GM21529 (cell line): ENCODE results near the gene GABARAP.

ENCODE experiments used
- ATAC-seq: cut with Tn5 transposase; IDR thresholded peaks from one replicate; pipeline ENCODE4 v1.9.1; 2021; ENCODE audit not compliant: unreplicated experiment

GABARAP gene

DNA sequence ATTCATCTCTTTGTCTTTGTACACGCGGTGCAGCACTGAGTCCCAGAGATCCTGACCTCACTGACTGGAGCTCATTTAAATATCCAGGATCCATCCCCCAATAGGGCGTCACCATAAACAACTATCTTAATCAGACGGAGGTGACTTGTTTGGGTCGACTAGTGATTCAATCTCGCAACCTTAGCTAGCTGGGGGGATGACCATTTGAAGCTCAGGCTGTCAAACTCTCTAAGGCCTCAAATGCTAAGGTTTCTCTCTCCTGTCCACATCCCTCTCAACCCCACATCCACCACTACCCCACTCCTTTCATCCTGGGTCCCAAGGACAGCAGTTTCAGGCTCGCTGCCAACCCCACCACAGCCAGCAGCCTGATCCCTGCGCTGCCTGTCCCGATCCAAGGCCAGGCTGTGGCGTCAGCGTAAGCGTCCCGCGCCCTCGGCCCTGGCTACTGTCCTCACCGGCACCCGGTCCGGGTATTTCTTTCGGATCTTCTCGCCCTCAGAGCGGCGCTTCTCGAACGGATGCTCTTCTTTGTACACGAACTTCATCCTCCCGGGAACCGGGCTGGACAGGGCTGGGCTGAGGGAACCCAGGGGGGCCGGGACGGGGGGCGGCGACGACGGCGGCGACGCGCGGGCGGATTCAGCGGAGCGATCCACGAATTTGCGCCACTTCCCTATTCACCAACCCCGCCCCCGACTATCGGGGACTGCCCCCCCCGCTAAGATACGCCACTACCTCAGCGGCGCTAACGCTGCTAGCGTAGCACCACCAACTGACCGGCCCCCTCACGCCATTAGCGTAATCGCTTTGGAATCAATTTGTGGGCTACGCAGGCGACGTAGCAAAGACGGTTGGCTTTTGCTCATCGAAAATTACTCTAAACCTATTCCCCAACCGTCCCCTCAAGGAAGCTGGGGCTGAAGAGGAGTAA lies at the start of gene GABARAP:
TSS of gene GABARAP (minus strand) at position 667 of the 934 bp plus-strand sequence. CDS start at position 548, 119 bp downstream.
- no peak for ATAC-seq

DNA sequence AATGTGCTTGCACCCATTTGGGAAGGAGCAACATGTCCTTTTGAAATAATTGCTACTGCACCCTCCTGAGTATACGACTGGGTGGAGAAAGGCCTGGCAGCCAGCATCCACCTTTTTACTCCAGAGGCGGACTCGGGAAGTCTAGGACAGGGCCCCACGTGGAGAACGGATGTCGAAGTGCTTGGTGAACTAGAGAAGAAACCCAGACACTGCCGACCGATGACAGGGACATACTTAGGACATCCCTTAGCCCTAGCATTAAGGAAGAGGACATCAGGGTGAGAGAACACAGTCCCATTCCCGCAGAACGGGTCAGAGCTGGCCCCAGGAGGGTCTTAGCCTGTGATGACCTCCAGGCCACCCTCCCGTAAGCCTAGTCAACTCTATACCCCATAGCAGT lies 48.4 kb upstream of the GABARAP start:
- ATAC-seq = no peak

DNA sequence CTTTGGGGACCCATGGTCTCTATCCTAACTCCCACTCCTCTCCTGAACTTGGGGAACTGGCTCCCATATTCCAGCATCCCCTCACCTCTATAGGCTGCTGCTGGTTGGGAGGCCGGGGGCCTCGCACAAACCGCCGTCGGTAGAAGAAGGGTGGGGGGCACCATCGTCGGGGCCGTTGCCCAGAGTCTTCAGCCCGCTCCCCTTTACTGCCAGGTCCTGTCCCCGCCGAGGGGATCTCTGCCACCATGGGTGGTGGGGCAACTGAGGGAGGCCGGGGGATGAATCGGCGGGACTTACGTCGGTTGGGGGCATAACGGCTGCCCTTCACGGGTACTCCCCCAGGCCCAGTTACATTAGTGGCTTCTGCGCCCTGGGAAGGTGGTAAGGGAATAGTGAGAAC lies 47.9 kb upstream of the GABARAP start:
- no peak for ATAC-seq

DNA sequence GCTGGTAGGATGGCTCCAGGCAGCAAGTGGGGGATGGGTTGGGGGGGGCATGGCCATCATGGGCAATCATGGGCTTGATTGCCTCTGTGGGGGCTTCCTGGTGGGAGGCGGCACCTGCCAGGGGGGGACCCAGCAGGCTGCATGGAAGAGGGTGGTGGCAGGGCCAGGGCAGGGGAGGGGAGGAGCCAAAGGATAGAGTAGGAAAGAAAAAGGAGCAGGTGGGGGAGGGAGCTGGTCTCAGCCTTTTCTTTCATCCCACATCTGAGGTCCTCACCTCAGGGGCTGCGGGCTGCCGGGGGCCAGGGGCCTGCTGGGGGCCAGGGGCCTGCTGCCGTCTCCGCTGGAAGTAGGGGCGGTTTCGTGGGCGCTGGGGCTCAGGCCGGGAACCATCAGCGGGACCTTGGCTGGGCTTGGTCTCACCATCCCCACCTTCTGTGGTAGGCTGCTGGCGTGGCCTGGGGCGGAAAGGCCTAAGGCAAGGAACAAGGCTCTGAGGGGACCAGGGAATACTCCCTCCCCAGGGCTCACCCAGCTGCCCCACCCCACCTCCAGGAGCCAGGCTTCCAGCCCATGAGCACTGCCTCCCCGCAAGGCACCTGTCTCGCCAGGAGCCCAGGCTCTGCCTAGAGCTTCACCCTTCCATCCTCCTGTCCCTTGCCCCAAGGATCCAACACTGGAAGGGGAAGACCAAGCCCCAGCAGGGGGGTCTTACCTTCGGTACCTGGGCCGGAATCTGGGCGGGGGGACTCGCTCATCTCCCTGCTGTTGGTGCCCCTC lies 47.2 kb upstream of the GABARAP start:
- no peak for ATAC-seq

DNA sequence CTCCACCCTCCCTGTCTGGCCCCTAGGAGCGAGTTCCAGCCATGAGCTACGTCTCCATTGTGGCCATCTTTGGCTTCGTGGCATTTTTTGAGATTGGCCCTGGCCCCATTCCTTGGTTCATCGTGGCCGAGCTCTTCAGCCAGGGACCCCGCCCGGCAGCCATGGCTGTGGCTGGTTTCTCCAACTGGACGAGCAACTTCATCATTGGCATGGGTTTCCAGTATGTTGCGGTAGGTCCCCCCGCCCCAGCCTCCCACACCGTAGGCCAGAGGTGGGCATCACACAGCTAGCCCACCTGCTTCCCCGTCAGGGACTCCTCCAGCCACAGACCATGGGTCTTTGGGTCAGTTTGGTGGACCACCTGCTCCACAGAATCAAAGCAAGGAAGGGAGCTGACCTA lies 43.4 kb upstream of the GABARAP start:
- no peak for ATAC-seq

DNA sequence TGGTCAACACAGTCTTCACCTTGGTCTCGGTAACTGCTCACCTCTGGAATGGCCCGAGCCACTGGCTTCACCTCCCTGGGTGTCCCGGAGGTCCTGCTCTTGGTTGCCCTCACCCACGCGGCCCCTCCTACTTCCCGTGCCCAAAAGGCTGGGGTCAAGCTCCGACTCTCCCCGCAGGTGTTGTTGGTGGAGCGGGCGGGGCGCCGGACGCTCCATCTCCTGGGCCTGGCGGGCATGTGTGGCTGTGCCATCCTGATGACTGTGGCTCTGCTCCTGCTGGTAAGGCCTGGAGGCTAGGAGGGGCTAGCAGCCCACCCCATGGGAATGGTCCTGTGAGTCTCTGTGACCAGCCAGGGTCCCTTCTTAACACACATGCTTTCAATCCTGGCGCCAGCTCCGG lies 42.7 kb upstream of the GABARAP start:
- no peak for ATAC-seq

DNA sequence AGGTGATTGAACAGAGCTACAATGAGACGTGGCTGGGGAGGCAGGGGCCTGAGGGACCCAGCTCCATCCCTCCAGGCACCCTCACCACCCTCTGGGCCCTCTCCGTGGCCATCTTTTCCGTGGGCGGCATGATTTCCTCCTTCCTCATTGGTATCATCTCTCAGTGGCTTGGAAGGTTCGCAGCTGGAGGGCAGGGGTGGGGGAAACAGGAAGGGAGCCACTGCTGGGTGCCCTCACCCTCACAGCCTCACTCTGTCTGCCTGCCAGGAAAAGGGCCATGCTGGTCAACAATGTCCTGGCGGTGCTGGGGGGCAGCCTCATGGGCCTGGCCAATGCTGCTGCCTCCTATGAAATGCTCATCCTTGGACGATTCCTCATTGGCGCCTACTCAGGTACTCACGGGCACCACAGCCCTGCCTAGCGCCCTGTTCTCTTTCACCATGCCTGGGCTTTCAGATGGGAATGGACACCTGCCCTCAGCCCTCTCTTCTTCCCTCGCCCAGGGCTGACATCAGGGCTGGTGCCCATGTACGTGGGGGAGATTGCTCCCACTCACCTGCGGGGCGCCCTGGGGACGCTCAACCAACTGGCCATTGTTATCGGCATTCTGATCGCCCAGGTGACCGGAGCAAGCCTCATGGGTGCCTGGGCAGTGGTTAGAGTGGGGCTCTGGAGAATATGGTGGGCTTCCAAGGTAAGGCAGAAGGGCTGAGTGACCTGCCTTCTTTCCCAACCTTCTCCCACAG lies 41.4 kb upstream of the GABARAP start:
- ATAC-seq = no peak

DNA sequence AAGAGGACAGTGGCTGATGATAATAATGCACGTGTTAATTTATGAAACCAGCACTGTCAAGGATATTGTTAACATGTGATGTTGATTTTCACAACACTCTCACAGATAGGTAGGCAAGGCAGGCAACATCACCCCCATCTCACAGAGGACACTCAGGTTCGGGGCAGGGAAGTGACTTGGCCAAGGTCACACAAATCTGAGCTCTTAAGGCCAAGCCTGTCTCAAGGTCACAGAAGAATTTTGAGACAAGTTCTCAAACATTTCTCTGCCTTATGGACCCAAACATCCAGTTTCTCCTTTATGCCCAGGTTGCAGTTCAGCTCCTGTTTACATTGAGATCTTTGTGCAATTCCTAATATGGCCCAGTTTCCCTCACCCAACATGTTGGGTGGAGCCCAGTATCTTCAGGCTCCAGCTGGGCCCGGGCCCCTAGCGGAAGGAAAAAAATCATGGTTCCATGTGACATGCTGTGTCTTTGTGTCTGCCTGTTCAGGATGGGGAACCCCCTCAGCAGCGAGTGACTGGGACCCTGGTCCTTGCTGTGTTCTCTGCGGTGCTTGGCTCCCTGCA lies 40.6 kb upstream of the GABARAP start:
- no peak for ATAC-seq

DNA sequence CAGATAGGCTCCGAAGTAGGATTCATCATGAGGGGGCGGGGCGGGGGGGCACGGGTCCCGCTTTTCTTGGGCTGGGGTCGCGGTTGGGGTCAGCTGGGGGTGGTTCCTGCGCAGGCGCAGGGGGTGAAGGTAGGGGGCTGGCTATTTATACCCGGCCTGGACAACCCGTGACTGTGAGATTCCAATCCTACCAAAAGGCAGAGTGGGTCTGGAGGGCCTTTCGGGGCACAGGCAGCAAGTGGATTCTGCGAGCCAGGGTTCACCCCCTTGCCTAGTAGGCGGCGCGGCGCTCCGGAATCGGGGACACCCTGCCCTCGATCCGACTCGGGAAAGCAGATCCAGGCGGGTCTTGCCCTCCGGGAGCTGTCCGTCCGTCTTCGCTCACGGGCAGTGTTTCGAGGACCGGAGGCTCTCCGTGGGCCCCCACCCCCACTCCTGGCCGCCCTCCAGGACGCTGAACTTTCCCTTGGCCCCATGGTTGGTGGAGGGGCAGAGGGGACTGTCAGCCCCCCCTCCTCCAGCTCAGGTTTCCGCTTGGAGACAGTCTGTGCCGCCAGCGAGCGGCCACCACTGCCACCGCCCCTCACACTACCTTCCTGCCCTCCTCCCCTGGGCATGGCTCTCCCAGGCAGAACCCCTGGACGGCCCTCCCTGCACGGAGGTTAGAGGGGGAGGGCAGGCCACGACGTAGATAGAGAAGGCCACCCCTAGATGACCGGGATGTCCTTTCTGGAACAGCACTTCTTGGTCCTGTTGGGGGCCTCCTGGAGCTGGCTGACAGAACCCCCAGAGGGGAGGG lies 39.9 kb upstream of the GABARAP start:
- ATAC-seq = no peak

DNA sequence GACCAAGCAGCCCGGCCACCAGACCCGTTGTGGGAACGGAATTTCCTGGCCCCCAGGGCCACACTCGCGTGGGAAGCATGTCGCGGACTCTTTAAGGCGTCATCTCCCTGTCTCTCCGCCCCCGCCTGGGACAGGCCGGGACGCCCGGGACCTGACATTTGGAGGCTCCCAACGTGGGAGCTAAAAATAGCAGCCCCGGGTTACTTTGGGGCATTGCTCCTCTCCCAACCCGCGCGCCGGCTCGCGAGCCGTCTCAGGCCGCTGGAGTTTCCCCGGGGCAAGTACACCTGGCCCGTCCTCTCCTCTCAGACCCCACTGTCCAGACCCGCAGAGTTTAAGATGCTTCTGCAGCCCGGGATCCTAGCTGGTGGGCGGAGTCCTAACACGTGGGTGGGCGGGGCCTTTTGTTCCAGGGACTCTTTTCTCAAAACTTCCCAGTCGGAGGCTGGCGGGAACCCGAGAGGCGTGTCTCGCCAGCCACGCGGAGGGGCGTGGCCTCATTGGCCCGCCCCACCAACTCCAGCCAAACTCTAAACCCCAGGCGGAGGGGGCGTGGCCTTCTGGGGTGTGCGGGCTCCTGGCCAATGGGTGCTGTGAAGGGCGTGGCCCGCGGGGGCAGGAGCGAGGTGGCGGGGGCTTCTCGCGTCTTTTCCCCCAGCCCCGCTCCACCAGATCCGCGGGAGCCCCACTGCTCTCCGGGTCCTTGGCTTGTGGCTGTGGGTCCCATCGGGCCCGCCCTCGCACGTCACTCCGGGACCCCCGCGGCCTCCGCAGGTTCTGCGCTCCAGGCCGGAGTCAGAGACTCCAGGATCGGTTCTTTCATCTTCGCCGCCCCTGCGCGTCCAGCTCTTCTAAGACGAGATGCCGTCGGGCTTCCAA lies 39.1 kb upstream of the GABARAP start, which contains the start of gene SLC2A4:
TSS of gene SLC2A4 (plus strand) at position 645 of the 879 bp plus-strand sequence. CDS start at position 862, 217 bp downstream.
- ATAC-seq = peak; percentile 80

DNA sequence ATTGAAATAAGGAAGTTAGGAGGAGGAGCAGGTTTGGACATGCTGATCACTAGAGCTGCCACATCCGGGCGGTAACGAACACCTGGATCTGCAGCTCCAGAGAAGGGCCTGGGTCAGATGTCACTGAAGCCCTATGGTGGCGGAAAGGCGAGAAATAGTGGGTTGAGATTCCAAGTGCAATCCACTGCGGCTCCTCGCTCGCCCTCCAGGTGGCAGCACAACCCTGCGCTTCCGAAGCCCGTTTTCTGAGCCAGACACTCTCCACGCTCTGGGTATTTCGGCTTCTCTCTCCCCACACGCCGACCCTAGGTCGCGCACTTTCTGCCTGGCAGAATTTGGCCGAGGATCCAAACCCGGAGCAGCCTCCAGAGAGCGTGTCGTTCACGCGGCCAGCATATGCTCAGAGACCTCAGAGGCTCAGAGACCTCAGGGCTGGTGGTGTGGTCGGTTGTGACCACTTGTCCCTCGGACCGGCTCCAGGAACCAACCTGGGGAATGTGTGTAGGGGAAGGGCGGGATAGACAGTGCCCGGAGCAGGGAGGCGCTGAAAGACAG lies 38.3 kb upstream of the GABARAP start:
- ATAC-seq = no peak

DNA sequence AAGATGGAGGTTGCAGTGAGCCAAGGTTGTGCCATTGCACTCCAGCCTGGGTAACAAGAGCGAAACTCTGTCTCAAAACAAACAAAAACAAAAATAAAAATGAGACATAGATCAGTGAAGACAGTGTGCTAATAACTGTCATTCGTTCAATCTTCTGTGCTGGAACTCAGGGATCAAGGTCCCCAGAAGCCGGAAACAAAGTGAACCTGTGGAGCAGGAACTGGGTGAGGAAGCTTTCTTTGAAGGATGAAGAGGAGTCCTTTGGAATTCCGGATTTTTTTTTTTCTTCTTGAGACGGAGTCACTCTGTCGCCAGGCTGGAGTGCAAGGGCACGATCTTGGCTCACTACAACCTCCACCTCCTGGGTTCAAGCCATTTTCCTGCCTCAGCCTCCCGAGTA lies 37.2 kb upstream of the GABARAP start:
- no peak for ATAC-seq

DNA sequence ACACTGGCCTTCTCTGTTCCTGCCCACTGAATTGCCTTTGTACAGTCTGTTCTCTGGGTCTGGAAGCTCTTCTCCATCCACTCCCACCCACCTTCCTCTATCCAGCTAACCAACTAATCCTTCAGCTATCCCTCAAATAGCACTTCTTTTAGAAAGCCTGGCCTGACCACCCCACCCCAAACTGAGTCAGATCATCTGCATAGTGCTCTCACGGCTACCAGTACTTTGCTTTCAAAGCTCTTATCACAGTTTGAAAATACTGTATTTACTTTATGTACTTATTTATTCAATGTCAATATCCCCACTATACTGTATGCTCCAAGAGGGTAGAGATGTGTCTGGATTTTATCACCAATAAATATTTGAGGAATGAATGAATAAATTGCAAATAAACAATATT lies 24.5 kb upstream of the GABARAP start:
- ATAC-seq = no peak

DNA sequence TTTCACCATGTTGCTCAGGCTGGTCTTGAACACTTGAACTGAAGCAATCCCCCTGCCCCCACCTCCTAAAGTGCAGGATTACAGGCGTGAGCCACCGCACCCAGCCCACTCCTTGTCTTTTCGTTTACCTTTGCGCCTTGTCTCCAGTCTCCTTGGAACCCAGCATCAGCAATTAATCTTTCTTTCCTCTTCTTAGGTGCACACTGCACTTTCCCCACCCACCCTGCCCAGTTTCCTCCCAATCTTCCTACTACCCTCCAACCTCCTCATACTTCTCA lies 21.5 kb upstream of the GABARAP start:
- ATAC-seq = no peak

DNA sequence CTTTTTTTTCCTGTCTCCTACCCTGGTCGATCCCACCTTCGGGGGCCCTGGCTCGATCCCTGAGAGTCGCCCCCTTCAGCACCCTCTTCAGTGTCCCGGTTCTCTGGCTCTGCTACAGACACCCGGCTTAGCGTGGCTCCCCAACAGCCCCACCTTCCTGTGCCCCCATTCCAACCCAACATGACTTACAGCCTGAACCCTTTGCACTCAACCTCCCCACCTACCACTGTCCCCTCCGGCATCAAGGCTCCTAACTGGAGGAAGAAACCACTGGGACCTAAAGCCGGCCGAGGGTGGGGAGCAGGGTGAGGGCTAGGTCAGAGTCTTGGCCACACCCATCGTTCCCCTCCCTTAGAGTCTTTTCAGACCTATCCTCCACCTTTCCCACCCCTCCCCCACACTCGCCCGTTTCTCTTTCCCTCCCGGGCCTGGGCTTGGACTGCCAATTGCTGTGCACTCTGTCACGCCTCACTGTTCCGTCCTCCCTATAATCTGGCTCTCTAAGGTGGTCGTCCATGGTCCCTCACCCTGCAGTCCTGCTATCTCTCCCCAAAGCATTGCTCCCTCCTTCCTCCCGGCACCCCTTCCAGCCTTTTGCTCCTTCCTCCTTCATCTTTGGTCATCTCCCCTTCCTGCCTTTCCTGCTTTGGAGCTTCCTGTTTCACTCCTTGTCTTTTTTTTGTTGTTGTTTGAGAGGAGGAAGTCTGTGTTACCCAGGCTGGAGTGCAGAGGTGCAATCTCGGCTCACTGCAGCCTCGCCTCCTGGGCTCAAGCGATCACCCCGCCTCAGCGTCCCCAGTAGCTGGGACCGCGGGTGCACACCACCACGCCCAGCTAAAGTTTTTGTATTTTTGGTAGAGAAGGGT lies 20.9 kb upstream of the GABARAP start:
- ATAC-seq = no peak

DNA sequence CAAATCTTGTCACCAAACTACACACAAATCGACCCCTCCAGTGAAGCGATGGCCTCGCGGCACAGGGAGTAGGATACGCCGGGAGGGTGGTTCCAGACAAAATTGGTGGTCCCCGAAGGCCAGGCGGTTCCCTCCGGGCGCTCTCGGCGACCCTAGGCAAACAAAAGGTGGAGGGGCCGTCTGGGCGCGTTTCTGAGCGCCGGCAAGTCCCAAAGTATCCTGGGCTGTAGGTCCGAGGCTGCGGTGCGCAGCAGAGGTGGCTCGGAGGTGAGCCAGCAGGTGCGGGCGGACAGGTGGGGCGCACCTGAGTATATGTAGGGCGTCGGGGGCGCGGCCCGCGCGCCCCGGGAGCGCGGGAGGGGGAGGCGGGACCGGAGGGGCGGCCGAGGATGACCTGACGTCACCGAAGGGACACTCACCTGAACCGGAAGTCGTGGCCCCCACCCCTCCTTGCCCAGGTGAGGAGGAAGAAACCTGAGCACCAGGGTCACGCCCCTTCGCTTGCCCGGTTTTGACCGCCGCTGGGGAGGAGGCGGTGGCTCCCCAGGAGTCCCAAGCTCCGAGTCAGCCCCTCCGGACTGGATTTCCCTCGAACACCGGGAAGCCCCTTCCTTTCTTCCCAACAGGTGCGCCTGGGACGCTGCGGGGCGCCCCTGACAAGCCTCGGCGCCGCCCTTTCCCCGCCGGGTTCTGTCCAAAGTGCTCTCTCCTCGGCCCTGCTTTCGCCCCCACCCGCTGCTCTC lies 20.1 kb upstream of the GABARAP start, which contains the start of gene CLDN7:
TSS of gene CLDN7 (minus strand) at position 287 of the 743 bp plus-strand sequence. CDS start 435 bp downstream, outside the sequence.
- no peak for ATAC-seq
